SK-N-MC (cell line): ENCODE measurements around the gene ABL2.

ENCODE experiments used
- EZH2 ChIP-seq: fragments of 200-600 bp; sonication (generic); IDR thresholded peaks from one replicate; pipeline ENCODE4 v1.6.1; 2017; ENCODE audit warnings: antibody characterized with exemption
- FOXP2 ChIP-seq: optimal IDR thresholded peaks from 2 replicates; pipeline ENCODE3; 2011; ENCODE audit warnings: mild to moderate bottlenecking, moderate library complexity; ENCODE audit not compliant: insufficient read depth; ENCODE audit errors: extremely low read length, control extremely low read depth
- POLR2AphosphoS5 ChIP-seq: IDR thresholded peaks from 2 replicates; pipeline ENCODE4 v1.6.1; 2012; ENCODE audit warnings: mild to moderate bottlenecking, low read depth, low read length, borderline replicate concordance

DNA sequence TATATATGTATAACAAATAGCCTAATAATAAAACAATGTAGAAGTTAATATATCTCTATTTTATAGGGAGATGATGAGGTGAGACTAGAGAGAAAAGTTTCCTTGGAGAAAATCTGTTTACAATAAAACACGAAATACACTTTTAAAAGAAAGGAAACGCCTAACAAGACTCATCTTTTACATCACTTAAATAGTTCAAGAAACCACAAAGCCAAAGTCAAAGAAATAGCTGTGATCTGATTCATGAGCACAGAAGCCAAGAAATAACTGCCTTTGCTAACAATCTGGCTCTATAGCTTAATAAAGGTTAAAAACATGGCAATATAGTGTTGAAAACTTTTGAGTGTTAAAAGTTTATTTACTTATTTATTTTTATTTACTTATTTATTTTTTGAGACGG is 86.2 kb downstream of the ABL2 start:
- TF ChIP-seq EZH2 = no peak
- no peak for TF ChIP-seq POLR2AphosphoS5
- no peak for TF ChIP-seq FOXP2
